Activated CD4-positive, alpha-beta T cell treated with anti-CD3 and anti-CD28 coated beads for 4 hours (primary cell): ENCODE results near the gene ATP13A3.
"Not testable (repeated sequence)": the region's sequence is repeated elsewhere in the genome, so short reads cannot be mapped to it uniquely, and the experiment has no call there.

Experiments used
- DNase-seq, 2 donors: peaks; one replicate each; pipeline ENCODE4 v3.0.0-alpha.2; 2020

The ATP13A3 gene

DNA sequence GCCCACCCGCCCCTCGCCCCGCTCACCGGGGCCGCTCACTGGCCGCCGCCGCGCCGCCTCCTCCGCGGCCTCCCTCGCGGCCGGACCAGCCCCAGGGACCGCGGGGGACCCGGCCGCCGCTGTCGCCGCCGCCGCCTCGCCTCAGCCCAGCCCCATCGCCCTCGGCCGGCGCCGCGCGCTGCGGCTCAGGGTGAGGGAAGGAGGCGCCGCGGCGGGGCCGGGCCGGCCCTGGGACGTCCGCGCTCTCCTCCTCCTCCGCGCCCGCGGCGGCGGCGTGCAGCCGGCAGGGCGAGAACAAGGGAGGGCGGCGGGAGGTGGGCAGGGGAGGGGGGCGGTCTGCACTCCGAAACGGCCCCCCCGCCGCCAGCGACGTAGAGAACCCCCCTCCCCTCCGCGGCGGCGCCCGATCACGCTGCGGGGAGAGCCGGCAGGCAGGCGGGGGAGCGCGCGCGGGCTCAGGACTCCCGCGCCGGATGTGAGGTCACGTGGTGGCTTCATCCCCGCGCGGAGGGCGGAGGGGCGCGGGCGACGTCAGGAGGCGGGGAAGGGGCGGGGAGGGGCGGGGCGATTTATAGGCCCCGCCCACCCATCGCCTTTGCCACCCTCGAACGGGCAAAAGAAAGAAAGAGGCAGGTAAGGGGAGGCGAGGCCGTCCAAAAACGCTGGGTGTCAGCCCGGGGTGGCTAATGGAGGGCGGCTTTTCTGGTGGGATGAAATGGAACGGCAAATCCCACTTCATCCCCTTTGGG is at the start of gene ATP13A3:
Gene ATP13A3 (minus strand): TSS at position 463 of the 749 bp plus-strand sequence. CDS start 24,812 bp downstream, outside the sequence.
- peak; percentile 86 to 92 for DNase-seq

DNA sequence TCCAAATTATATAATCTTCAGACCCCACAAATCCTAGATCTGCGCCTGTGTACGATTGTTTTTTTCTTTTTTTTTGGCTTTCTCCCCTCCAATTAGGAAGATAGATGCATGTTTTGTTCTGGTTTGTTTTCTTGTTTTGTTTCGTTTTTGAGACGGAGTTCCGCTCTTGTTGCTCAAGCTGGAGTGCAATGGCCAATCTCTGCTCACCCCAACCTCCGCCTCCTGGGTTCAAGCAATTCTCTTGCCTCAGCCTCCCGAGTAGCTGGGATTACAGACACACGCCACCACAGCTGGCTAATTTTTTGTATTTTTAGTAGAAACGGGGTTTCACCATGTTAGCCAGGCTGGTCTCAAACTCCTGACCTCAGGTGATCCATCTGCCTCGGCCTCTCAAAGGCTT is 48.4 kb upstream of the ATP13A3 start:
- DNase-seq, result not testable (repeated sequence)

DNA sequence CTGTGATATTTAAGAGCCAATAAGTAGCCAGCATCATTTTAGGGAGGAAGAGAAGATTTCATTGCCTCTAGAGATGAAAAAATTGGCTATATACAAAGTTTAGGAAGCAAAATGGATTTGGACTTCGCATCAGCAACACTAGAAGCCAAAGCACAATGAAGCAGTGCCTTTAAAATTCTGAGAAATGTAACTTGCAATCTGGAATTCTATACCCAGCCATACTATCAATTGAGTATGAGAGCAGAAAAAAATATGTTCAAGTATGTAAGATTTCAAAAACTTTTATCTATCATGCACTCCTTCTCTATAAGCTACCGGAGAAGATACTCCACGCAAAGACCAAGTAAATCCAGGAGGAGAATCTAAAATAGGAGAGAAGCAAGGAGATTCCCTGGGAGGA is 47.4 kb upstream of the ATP13A3 start:
- DNase-seq, result no peak

- DNase-seq, result no peak
Observed at GRCh38 chr3:194532591-194532990, 45.8 kb upstream of the ATP13A3 start.

DNA sequence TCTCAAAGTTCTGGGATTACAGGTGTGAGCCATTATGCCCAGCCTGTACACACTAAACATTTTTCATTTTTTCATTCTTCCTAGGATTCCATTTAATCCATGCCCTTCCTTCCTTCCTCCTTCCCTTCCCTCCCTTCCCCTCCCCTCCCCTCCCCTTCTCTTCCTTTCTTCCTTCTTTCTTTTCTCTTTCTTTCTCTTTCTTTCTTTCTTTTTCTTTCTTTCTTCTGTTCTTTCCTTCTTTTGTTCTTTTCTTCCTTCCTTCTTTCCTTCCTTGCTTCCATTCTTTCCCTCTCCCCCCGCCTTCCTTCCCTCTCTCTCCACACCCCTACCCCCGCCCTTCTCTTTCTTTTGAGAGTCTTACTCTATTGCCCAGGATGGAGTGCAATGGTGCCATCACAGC is 40.9 kb upstream of the ATP13A3 start:
- DNase-seq, result no peak

- DNase-seq, result no peak
Observed at GRCh38 chr3:194526164-194526563, 39.4 kb upstream of the ATP13A3 start.

DNA sequence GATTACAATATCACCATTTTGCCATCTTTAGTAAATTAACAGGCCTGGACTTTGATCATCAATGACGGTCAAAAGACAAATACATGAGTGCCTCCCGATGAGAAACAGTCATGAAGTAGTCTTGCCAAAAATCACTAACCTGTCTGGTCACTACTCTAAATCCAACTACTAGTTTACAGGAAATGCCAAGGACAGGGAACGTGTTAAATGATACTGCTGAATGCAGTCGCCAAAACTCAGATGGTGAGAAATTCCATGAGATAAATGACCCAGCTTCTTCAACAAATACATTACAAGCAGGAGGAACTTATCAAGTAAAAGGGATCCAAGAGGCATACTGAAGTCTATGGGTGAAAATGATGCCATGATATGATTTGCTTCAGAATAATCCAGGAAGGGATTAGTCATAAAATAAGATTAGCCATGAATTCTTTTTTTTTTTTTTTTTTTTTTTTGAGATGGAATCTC is 35.8 kb upstream of the ATP13A3 start:
- no peak for DNase-seq

DNA sequence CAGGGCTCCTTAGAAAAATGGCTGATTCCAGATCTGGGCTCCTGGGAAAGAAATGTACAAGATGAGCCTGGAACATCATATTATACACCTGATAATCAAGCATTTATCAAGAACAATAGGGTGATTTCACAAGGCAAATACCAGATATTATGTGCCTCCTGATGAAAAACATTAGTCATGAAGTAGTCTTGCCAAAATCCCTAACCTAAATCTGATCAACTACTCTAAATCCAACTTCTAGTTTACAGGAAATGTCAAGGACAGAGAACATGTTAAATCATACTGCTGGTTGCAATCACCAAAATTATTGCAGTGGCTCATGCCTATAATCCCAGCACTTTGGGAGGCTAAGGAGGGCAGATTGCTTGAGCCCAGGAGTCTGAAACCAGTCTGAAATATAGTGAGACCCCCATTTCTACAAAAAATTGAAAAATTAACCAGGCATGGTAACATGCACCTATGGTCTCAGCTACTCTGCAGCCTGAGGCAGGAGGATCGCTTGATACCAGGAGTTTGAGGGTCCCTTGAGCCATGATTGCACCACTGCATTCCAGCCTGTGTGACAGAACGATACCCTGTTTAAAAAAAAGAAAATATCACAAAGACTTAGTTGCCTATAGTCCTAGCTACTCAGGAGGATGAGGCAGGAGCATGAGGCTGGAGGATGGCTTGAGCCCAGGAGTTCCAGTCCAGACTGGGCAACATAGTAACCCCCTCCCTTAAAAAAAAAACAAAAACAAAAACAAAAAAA is 34.9 kb upstream of the ATP13A3 start:
- no peak for DNase-seq

GRCh38 chr3:194520682-194521162 is 33.9 kb upstream of the ATP13A3 start:
- peak; percentile 48 to 50 for DNase-seq

GRCh38 chr3:194520201-194520600 is 33.4 kb upstream of the ATP13A3 start:
- not testable (repeated sequence) for DNase-seq

- no peak for DNase-seq
Observed at GRCh38 chr3:194518652-194519051, 31.9 kb upstream of the ATP13A3 start.

- DNase-seq, result no peak
Observed at GRCh38 chr3:194517333-194517732, 30.5 kb upstream of the ATP13A3 start.

- DNase-seq, result no peak
Observed at GRCh38 chr3:194514626-194515025, 27.8 kb upstream of the ATP13A3 start.

DNA sequence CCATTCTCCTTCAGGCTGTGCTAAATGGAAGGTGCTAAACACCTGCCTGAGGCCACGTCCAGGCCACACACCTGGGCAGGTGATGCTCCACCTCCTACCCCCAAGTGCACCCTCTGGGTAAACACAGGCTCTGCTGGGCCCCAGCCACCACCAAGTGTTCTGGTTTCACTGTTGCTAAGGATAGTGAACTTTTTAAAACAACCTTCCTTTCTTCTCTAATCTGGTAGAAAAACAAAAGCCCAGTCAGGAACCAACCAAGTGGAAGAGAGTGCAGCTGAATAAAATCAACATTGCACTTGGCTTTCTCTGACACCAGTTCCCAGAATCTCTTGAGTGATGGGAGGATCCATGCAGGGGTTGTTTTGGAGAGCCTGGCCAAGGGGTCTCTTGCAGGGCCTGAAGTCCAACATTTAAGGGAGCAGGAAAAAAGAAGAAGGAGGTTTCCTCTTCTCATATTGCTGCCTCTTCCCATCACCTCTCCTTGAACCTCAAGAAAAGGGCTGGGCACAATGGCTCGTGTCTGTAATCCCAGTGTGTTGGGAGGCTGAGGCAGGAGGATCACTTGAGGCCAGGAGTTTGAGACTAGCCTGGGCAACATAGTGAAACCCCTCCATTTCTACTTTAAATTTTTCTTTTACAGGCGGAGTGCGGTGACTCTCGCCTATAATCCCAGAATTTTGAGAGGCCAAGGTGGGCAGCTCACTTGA is 26.2 kb upstream of the ATP13A3 start:
- DNase-seq, result no peak

DNA sequence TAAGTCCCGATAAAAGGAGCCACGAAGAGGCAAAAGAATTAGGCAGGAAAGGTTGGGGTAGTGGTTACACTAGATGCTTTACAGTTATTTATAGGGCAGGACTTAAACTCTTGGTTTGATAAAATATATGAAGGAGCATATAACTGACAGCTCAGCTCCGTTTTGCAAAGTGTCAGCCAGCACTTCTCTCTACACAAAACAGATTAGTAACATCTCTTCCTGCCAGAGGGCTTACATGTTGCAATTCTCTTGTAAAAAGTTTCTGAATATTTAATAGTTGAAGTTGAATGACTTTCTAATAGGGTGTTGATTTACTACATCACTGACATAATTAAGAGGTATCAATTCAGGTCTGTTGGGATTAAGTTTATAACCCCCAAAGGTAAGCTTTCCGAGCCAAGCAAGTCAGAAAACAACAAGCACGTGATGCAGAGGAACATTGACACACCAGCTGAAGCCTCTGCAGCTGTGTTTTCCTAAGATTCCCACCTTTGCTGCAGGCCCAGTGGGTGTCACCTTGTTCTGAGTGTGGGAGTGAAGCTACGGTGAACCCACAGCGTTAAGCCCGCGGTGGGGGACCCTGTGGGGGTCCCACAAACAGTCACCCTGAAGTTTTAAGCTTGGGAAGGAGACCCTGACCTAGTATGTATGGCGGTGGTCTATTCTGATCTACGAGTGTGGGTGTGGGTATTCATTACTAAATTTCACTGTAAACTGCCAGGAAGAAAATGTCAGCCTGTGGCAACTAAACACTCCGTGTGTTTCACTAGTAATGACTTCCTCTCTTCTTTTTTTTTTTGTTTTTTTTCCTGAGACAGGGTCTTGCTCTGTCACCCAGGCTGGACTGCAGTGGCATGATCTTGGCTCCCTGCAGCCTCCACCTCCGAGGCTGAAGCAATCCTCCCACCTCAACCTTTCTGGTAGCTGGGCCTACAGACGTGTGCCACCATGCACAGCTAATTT is 22.0 kb upstream of the ATP13A3 start:
- no peak for DNase-seq

- no peak for DNase-seq
Observed at GRCh38 chr3:194507571-194507970, 20.8 kb upstream of the ATP13A3 start.

DNA sequence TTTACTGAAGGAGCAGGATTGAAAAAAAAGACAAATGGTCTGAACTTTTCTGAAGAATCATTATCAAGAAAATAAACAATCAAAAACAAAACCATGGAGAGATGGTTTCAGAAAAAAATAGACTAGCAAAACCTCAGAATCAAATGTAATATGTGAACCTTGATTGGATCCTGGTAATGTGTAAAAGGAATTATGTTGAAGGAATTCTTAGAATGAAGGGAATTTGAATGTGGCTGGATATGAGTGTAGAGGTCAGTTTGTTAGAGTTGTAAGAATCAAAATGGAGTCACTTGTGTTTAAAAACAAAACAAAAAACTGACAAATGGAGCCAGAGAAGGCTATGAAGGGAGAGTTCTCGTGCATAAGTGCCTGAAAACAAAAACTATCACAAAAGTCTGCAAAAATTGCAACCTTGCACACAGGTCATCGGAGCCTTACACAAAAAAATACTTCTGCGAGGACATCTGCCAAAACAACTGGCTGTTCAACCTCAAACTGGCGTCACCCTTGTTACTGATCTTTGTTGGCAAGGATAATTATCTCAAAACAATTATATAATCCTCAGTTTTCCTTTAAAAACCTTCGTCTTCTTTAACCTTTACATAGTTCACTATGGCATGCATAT is 19.1 kb upstream of the ATP13A3 start:
- DNase-seq, result no peak

DNA sequence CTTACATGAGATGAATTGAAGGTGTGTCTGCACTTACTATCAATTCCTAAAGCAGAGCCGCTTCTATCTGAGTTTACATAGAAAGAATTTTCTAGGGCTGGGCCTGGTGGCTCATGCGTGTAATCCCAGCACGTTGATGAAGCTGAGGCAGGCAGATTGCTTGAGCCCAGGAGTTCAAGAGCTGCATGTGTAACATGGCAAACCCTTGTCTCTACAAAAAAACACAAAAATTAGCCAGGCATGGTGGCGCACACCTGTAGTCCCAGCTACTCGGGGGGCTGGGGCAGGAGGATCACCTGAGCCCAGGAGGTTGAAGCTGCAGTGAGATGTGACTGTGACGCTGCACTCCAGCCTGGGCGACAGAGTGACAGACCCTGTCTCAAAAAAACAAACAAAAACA is 18.1 kb upstream of the ATP13A3 start:
- DNase-seq, result no peak

GRCh38 chr3:194504146-194504545 is 17.3 kb upstream of the ATP13A3 start:
- DNase-seq, result no peak

DNA sequence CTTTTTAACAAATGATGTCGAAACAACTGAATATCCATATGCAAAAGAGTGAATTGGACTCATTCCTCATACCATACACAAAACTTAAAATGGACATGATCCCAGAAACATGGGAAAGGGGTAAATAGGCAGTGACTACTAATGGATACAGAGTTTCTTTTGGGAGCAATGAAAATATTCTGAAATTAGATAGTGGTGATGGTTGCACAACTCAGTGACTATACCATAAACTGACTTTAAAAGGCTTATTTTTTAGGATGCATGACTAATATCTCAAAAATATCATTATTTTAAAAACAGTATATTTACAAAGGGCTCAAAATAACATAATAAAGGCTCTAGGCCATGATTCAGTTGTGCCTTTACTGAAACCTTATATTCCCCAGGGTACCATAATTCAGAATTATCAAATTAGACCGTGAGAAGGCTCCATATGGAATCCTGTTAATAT is 16.3 kb upstream of the ATP13A3 start:
- DNase-seq, result no peak

- DNase-seq, result no peak
Observed at GRCh38 chr3:194500198-194500597, 13.4 kb upstream of the ATP13A3 start.

GRCh38 chr3:194499516-194499915 is 12.7 kb upstream of the ATP13A3 start:
- not testable (repeated sequence) for DNase-seq
